Suprapubic skin (tissue), 4 donors: Measurements from ENCODE around the gene SOD1. TPM values are rescaled to one million over a fixed set of nuclear protein-coding genes. Genes with fewer than 3 reads are reported as not detected.

ENCODE experiments used
- DNase-seq, 2 donors: peaks; one replicate each; pipeline ENCODE4 v3.0.0-alpha.2; 2019; ENCODE audit warnings: low spot score in 2 of 2
- H3K27ac ChIP-seq: fragments of 200-600 bp; sonication (generic); one replicate; pipeline ENCODE4 v1.5.1; 2019
- H3K27me3 ChIP-seq: fragments of 200-600 bp; sonication (generic); one replicate; pipeline ENCODE4 v1.5.1; 2019
- H3K36me3 ChIP-seq: fragments of 200-600 bp; sonication (generic); one replicate; pipeline ENCODE4 v1.5.1; 2019
- H3K4me1 ChIP-seq: fragments of 200-600 bp; sonication (generic); one replicate; pipeline ENCODE4 v1.5.1; 2019
- H3K4me3 ChIP-seq: fragments of 200-600 bp; sonication (generic); one replicate; pipeline ENCODE4 v1.5.1; 2019; ENCODE audit warnings: mild to moderate bottlenecking
- H3K9me3 ChIP-seq: fragments of 200-600 bp; sonication (generic); one replicate; pipeline ENCODE4 v1.5.1; 2019
- EP300 ChIP-seq: sonication (generic); formaldehyde crosslinking; IDR thresholded peaks from one replicate; pipeline ENCODE4 v1.6.1; 2017; ENCODE audit warnings: antibody characterized with exemption
- POLR2A ChIP-seq, 2 donors: fragments of 450-650 bp; IDR thresholded peaks; one replicate each; pipeline ENCODE4 v1.6.1; 2017; ENCODE audit warnings: antibody characterized with exemption in 2 of 2, mild to moderate bottlenecking in 2 of 2, moderate library complexity in 2 of 2
- POLR2AphosphoS5 ChIP-seq, 3 donors: sonication (generic); formaldehyde crosslinking; IDR thresholded peaks; one replicate each; pipeline ENCODE4 v1.6.1; 2017; ENCODE audit warnings: antibody characterized with exemption in 3 of 3
- WGBS: methylation state at CpG from one replicate; pipeline ENCODE4 v1.1.5; 2018; 5-methylcytosine and 5-hydroxymethylcytosine counted together
- total RNA-seq, 4 donors: library from RNA; depleted of rRNA; stranded (reverse); fragments of >200 nt; gene quantifications; one replicate each; pipeline ENCODE4 v1.1.0, GENCODE V29; 2016
- TF ChIP-seq, protein P1 (sequence below), 2 donors: fragments of 200-600 bp in 1 of 2; fragments of 450-650 bp in 1 of 2; sonication (generic) in 1 of 2; IDR thresholded peaks; one replicate each; pipeline ENCODE4 v1.5.1; 2016 to 2019; ENCODE audit warnings: antibody characterized with exemption in 2 of 2, mild to moderate bottlenecking in 1 of 2, moderate library complexity in 1 of 2

Gene SOD1
- total RNA-seq, 4 donors from 2014 or later: 123 to 173 (median 144) TPM

DNA sequence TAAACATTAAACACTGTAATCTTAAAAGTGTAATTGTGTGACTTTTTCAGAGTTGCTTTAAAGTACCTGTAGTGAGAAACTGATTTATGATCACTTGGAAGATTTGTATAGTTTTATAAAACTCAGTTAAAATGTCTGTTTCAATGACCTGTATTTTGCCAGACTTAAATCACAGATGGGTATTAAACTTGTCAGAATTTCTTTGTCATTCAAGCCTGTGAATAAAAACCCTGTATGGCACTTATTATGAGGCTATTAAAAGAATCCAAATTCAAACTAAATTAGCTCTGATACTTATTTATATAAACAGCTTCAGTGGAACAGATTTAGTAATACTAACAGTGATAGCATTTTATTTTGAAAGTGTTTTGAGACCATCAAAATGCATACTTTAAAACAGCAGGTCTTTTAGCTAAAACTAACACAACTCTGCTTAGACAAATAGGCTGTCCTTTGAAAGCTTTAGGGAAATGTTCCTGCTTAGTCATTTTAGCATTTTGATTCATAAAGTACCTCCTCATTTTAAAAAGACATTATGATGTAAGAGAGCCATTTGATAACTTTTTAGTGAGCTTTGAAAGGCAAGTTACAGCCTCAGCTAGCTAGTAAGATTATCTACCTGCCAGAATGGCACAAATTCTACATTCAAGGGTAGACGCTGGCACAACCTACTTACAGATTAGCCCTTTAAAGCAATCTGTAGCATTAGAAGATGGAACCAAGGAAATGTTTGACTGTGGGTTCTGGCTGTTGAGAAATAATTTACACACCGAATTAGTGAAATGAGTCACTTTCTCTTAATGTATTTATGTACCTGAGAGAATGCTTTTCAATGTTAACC lies 9.4 kb downstream of the SOD1 start:
- 73% methylated on average over 2 of the region's 2 CpGs for WGBS
- H3K4me1 ChIP-seq: peaks cover 28% of the 10 kb centered on the region

DNA sequence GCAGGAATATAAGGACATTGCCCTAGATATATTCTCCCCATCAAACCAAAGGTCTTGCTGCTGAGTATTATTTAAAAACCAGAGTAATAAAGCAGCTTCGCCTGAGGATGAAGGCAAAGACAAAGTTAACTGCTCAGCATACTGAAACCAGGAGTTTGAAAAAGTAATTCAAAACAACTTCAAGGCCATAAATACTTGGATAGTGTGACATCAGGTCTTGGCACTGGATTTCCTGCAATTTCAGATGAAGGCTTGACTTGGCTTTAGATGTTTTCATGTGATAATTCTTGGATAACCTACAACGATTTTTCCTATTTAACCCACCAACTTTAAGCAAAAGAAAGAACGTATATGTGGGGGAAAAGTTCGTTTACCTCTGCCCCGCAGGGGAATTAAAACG lies 10.6 kb downstream of the SOD1 start:
- no peak for DNase-seq
- Histone ChIP-seq H3K27me3 (no peaks in the 10 kb centered on the region), H3K4me3 (no peak overlapping the region), H3K4me1 (peaks cover 23% of the 10 kb centered on the region), H3K9me3 (no peaks in the 10 kb centered on the region), H3K27ac (no peak overlapping the region), H3K36me3 (peaks cover 34% of the 10 kb centered on the region)
- 48% methylated on average over 6 of the region's 6 CpGs for WGBS
- no peak for TF ChIP-seq POLR2AphosphoS5 (IDR thresholded peaks at IDR 0.05)
- TF ChIP-seq POLR2A (IDR thresholded peaks at IDR 0.05): no peak
- no peak for TF ChIP-seq EP300
- TF ChIP-seq, protein P1, sequence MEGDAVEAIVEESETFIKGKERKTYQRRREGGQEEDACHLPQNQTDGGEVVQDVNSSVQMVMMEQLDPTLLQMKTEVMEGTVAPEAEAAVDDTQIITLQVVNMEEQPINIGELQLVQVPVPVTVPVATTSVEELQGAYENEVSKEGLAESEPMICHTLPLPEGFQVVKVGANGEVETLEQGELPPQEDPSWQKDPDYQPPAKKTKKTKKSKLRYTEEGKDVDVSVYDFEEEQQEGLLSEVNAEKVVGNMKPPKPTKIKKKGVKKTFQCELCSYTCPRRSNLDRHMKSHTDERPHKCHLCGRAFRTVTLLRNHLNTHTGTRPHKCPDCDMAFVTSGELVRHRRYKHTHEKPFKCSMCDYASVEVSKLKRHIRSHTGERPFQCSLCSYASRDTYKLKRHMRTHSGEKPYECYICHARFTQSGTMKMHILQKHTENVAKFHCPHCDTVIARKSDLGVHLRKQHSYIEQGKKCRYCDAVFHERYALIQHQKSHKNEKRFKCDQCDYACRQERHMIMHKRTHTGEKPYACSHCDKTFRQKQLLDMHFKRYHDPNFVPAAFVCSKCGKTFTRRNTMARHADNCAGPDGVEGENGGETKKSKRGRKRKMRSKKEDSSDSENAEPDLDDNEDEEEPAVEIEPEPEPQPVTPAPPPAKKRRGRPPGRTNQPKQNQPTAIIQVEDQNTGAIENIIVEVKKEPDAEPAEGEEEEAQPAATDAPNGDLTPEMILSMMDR (IDR thresholded peaks at IDR 0.05): no peak

More for the DNA sequence above, 9.4 kb downstream of the SOD1 start:
- no peaks in the 10 kb centered on the region for H3K27me3 ChIP-seq
- no peak overlapping the region for H3K27ac ChIP-seq
- TF ChIP-seq POLR2AphosphoS5 (IDR thresholded peaks at IDR 0.05) (no peak), EP300 (no peak), POLR2A (IDR thresholded peaks at IDR 0.05) (no peak)
- TF ChIP-seq, protein P1 (IDR thresholded peaks at IDR 0.05): no peak
- no peak for DNase-seq
- peaks cover 42% of the 10 kb centered on the region for H3K36me3 ChIP-seq
- no peak overlapping the region for H3K4me3 ChIP-seq
- no peaks in the 10 kb centered on the region for H3K9me3 ChIP-seq

DNA sequence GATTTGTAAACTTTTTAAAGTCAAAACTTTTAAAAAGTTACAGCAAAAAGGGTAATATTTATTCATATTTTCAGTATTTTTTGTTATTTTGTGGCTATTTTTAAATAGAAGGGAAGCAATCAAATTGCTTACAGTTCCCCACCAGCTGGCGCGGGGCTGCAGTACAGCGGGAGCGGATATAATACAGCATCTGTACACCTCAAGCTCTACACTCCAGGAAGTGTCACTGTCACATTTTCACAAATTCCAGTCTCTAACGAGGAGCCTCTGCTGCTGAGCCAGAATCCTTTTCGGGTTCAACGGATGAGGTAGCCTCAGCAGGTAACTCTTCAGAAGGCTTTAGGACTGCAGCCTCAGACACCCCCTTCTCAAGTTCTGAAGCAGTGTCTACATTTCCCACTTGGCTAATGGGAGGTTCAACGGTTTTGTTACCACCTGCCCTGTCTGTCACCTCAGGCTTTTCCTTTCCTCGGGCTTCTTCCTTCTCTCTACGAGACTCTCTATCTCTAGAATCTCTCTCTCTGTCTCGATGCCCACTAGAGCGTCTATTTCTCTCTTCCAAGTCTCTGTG lies 11.7 kb downstream of the SOD1 start:
- no peak overlapping the region for H3K27ac ChIP-seq
- H3K27me3 ChIP-seq: no peaks in the 10 kb centered on the region
- no peak overlapping the region for H3K4me3 ChIP-seq
- peaks cover 34% of the 10 kb centered on the region for H3K36me3 ChIP-seq
- DNase-seq: no peak
- H3K4me1 ChIP-seq: peaks cover 17% of the 10 kb centered on the region
- H3K9me3 ChIP-seq: no peaks in the 10 kb centered on the region
- TF ChIP-seq POLR2A (IDR thresholded peaks at IDR 0.05) (no peak), EP300 (no peak)
- TF ChIP-seq, protein P1 (IDR thresholded peaks at IDR 0.05): no peak
- 79% methylated on average over 12 of the region's 12 CpGs for WGBS

DNA sequence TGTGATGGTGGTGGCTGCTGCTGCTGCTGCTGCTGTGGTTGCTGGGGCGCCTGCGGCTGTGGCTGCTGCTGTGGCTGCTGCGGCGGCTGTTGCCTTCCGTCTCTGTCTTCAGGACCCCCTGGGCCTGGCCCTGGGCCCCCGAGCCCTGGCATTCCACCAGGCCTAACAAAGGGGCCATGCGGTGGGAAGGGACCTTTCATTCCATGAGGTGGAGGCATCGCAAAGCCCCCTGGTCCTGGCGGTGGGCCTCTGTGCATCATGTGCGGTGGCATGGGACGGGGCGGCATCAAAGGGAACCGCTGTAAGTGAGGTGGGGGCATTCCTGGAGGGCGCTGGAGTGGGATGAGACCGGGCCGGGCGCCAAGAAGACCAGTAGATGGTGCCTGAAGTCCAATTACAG lies 12.4 kb downstream of the SOD1 start:
- no peak for DNase-seq
- WGBS: 95% methylated on average over 17 of the region's 17 CpGs
- Histone ChIP-seq H3K27ac (no peak overlapping the region), H3K4me1 (peaks cover 12% of the 10 kb centered on the region), H3K9me3 (no peaks in the 10 kb centered on the region), H3K27me3 (no peaks in the 10 kb centered on the region), H3K4me3 (no peak overlapping the region), H3K36me3 (peaks cover 34% of the 10 kb centered on the region)
- no peak for TF ChIP-seq EP300
- TF ChIP-seq POLR2AphosphoS5 (IDR thresholded peaks at IDR 0.05): no peak

DNA sequence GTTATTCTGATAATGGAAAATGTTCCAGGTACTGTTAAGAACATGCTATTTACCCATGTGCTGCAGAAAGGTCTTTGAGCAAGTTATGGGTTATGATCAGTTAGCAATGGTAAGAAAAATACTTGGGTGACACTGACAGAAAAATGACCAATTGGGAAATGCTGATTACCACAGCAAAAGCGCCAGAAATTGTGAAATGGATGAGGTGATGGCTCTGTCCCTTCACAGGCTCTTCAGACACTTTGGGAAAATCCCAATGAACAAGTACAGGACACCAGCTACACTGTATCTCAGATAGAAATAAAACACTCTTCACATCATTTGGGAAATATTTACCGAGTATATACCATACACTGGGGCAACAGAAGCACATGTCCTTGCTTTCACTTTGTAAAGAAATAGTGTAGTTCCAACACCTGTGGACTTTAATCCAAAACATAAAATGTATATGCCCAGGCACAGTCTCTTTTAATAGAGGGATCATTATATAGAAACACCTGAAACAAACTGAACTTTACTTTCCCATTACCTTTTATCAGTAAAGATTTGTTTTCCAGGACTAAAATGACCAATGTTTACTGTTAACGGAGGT lies 13.9 kb downstream of the SOD1 start:
- WGBS: 86% methylated on average over 3 of the region's 3 CpGs
- H3K27me3 ChIP-seq: no peaks in the 10 kb centered on the region
- TF ChIP-seq EP300 (no peak), POLR2AphosphoS5 (IDR thresholded peaks at IDR 0.05) (no peak), POLR2A (IDR thresholded peaks at IDR 0.05) (no peak)
- TF ChIP-seq, protein P1 (IDR thresholded peaks at IDR 0.05): no peak
- no peak overlapping the region for H3K27ac ChIP-seq
- H3K4me1 ChIP-seq: no peaks in the 10 kb centered on the region
- H3K4me3 ChIP-seq: no peak overlapping the region
- H3K9me3 ChIP-seq: no peaks in the 10 kb centered on the region
- DNase-seq: no peak
- peaks cover 22% of the 10 kb centered on the region for H3K36me3 ChIP-seq
